MM.1S (cell line): ENCODE results near the gene C2CD4C.

Experiments
- EZH2phosphoT487 ChIP-seq: fragments of 300-600 bp; sonication (generic); IDR thresholded peaks from 2 replicates; pipeline ENCODE4 v1.6.1; 2018; ENCODE audit warnings: antibody characterized with exemption, low read length
- TF ChIP-seq, protein P1 (sequence below): fragments of 300-600 bp; sonication (generic); IDR thresholded peaks from 2 replicates; pipeline ENCODE4 v1.5.1; 2016; ENCODE audit warnings: antibody characterized with exemption, low read length, mixed read lengths

DNA sequence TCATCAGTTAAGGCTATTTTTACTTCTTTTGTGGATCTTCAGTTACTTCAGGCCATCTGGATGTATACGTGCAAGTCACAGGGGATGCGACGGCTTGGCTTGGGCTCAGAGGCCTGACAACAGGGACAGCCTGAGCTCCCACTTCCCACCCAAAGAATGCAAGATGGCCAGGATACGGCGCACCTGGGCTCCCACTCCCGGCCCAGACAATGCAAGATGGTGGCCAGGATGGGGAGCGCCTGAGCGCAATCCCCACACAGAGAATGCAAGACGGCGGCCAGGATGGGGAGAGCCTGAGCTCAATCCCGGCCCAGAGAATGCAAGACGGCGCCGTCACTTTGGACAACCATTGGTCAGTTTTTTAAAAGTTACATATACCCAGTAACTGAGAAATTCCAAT is 39.1 kb downstream of the C2CD4C start:
- TF ChIP-seq, protein P1, sequence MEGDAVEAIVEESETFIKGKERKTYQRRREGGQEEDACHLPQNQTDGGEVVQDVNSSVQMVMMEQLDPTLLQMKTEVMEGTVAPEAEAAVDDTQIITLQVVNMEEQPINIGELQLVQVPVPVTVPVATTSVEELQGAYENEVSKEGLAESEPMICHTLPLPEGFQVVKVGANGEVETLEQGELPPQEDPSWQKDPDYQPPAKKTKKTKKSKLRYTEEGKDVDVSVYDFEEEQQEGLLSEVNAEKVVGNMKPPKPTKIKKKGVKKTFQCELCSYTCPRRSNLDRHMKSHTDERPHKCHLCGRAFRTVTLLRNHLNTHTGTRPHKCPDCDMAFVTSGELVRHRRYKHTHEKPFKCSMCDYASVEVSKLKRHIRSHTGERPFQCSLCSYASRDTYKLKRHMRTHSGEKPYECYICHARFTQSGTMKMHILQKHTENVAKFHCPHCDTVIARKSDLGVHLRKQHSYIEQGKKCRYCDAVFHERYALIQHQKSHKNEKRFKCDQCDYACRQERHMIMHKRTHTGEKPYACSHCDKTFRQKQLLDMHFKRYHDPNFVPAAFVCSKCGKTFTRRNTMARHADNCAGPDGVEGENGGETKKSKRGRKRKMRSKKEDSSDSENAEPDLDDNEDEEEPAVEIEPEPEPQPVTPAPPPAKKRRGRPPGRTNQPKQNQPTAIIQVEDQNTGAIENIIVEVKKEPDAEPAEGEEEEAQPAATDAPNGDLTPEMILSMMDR, result no peak
- no peak for TF ChIP-seq EZH2phosphoT487
